K562 (cell line): ENCODE measurements around the gene TNIK. TPM values are rescaled to one million over a fixed set of nuclear protein-coding genes. Genes with fewer than 3 reads are reported as not detected.

ENCODE experiments used
- ATAC-seq: fragments of 200-7000 bp; cut with Tn5 transposase; 3 replicates; pipeline ENCODE4 v1.9.1; 2020; ENCODE audit warnings: moderate library complexity
- BruUV-seq: library from RNA; stranded (reverse); fragments of 400-500 nt; replicated peaks from 2 replicates; lab custom pipeline; 2021; lab: Mats Ljungman, UMichigan
- CTCF ChIA-PET: fragments of 300-600 bp; formaldehyde crosslinking; extraction: SDS; loops from one replicate; lab custom pipeline; 2021; ENCODE audit warnings: low intra/inter-chr PET ratio; lab: Yijun Ruan, JAX
- POLR2A ChIA-PET: fragments of 300-600, 350-650 bp; sonication (Branson Sonifier 250); formaldehyde crosslinking; extraction: SDS; loops from one replicate; lab custom pipeline; 2021; ENCODE audit warnings: antibody characterized with exemption, inconsistent platforms; lab: Yijun Ruan, JAX
- DNase-seq, 4 experiments: peaks; one replicate each; pipeline versions ENCODE4 v3.0.0 to v3.0.0-alpha.2; 2011 to 2018; ENCODE audit warnings: low spot score in 3 of 4, mixed read lengths in 3 of 4; ENCODE audit errors: extremely low read depth in 1 of 4
- FAIRE-seq: peaks from 2 replicates; lab custom pipeline; 2011; peaks lifted over from hg19 to GRCh38; lab: Jason Lieb, UNC
- H2AFZ ChIP-seq: 2 replicates; pipeline ENCODE4 v1.6.0; 2011; ENCODE audit warnings: low read depth, low read length, control low read depth, inconsistent platforms
- H3K27ac ChIP-seq: fragments of 200-600 bp; 3 replicates; pipeline ENCODE4 v1.8.0; 2011; ENCODE audit warnings: low read depth, mild to moderate bottlenecking, control low read depth, inconsistent platforms, low read length, moderate library complexity, mixed read lengths; ENCODE audit errors: extremely low read depth
- H3K27me3 ChIP-seq, 2 experiments: fragments of 300-600 bp in 1 of 2; 2 replicates in 1 of 2; 3 replicates in 1 of 2; pipeline versions ENCODE4 v1.6.0 to v1.8.0; 2011; ENCODE audit warnings: inconsistent platforms in 2 of 2, low read length in 2 of 2, mild to moderate bottlenecking in 1 of 2, mixed read lengths in 1 of 2, moderate library complexity in 1 of 2; ENCODE audit not compliant: control insufficient read depth in 2 of 2, insufficient read depth in 2 of 2
- H3K36me3 ChIP-seq: fragments of 300-600 bp; 3 replicates; pipeline ENCODE4 v1.8.0; 2011; ENCODE audit warnings: mild to moderate bottlenecking, low read length, inconsistent platforms; ENCODE audit not compliant: control insufficient read depth, insufficient read depth
- H3K4me1 ChIP-seq, 2 experiments: fragments of 200-600 bp in 1 of 2; replicated peaks in 1 of 2; 2 replicates in 1 of 2; 3 replicates in 1 of 2; pipeline versions ENCODE4 v1.5.1 to v1.8.0; 2011; ENCODE audit warnings: inconsistent platforms in 2 of 2, low read length in 2 of 2, mild to moderate bottlenecking in 1 of 2, mixed read lengths in 1 of 2, moderate library complexity in 1 of 2; ENCODE audit not compliant: control insufficient read depth in 2 of 2, insufficient read depth in 2 of 2
- H3K4me2 ChIP-seq: 2 replicates; pipeline ENCODE4 v1.6.1; 2011; ENCODE audit warnings: low read length, control low read depth, inconsistent platforms, mixed read lengths; ENCODE audit not compliant: insufficient read depth
- H3K4me3 ChIP-seq: fragments of 200-600 bp; sonication (generic), shearing (Covaris generic); 2 replicates; pipeline ENCODE4 v1.5.1; 2016; ENCODE audit warnings: control low read depth, inconsistent platforms
- H3K79me2 ChIP-seq: fragments of 200-600 bp; 3 replicates; pipeline ENCODE4 v1.8.0; 2011; ENCODE audit warnings: low read length, inconsistent platforms; ENCODE audit not compliant: control insufficient read depth, insufficient read depth
- H3K9ac ChIP-seq, 2 experiments: 2 replicates each; pipeline versions ENCODE4 v1.6.0 to v1.6.1; 2011; ENCODE audit warnings: low read depth in 2 of 2, low read length in 2 of 2, control low read depth in 1 of 2, inconsistent platforms in 1 of 2, mild to moderate bottlenecking in 1 of 2, mixed read lengths in 1 of 2; ENCODE audit not compliant: insufficient read depth in 1 of 2
- H3K9me1 ChIP-seq: one replicate; pipeline ENCODE4 v1.6.0; 2011; ENCODE audit warnings: inconsistent platforms, mild to moderate bottlenecking, low read length, moderate library complexity; ENCODE audit not compliant: control insufficient read depth, insufficient read depth
- H3K9me3 ChIP-seq: replicated peaks from 2 replicates; pipeline ENCODE4 v1.5.1; 2011; ENCODE audit warnings: low read depth, low read length, inconsistent platforms; ENCODE audit not compliant: control insufficient read depth, insufficient read depth
- H4K20me1 ChIP-seq: replicated peaks from 2 replicates; pipeline ENCODE4 v1.6.1; 2011; ENCODE audit warnings: low read length, inconsistent platforms, mixed read lengths; ENCODE audit not compliant: control insufficient read depth, insufficient read depth
- CBFA2T3 ChIP-seq: fragments of 450-650 bp; IDR thresholded peaks from 2 replicates; pipeline ENCODE4 v1.6.1; 2017
- FOSL1 ChIP-seq: fragments of 200-800 bp; sonication (Bioruptor generic); conservative IDR thresholded peaks from 2 replicates; pipeline ENCODE4 v1.6.1; 2016; ENCODE audit warnings: missing genetic modification characterization, missing compliant biosample characterization
- GTF3C2 ChIP-seq: IDR thresholded peaks from 3 replicates; pipeline ENCODE4 v1.6.1; 2011; ENCODE audit warnings: borderline replicate concordance, mild to moderate bottlenecking, moderate library complexity; ENCODE audit not compliant: insufficient read length; ENCODE audit errors: extremely low read depth
- ILK ChIP-seq: fragments of 450-650 bp; IDR thresholded peaks from 2 replicates; pipeline ENCODE4 v1.6.1; 2016; ENCODE audit warnings: missing genetic modification characterization, low read depth, mild to moderate bottlenecking, missing compliant biosample characterization, moderate library complexity, borderline replicate concordance
- KAT8 ChIP-seq: fragments of 450-650 bp; IDR thresholded peaks from 2 replicates; pipeline ENCODE4 v1.6.1; 2016; ENCODE audit warnings: low read depth, mild to moderate bottlenecking
- MAFF ChIP-seq: IDR thresholded peaks from 2 replicates; pipeline ENCODE4 v1.6.1; 2012; ENCODE audit warnings: low read length, improper control_type of control experiment
- MAFK ChIP-seq: IDR thresholded peaks from 2 replicates; pipeline ENCODE4 v1.6.1; 2011; ENCODE audit warnings: low read length, improper control_type of control experiment
- NR2F6 ChIP-seq: fragments of 450-650 bp; formaldehyde crosslinking; IDR thresholded peaks from 2 replicates; pipeline ENCODE4 v1.4.0; 2020; ENCODE audit warnings: mild to moderate bottlenecking
- RBFOX2 ChIP-seq: fragments of 200-400 bp; formaldehyde crosslinking; IDR thresholded peaks from 2 replicates; pipeline ENCODE4 v1.6.1; 2017; ENCODE audit warnings: low read depth, mild to moderate bottlenecking, low read length, moderate library complexity
- ZNF316 ChIP-seq: fragments of 450-650 bp; IDR thresholded peaks from 2 replicates; pipeline ENCODE4 v1.6.1; 2016
- ZNF384 ChIP-seq: IDR thresholded peaks from 2 replicates; pipeline ENCODE4 v1.6.1; 2012; ENCODE audit warnings: low read depth, low read length, improper control_type of control experiment
- WGBS: fragments of 100-300 bp; shearing (Covaris generic); methylation state at CpG from one replicate; pipeline ENCODE4 v1.1.6; 2016; ENCODE audit warnings: low coverage, mixed read lengths; ENCODE audit not compliant: insufficient coverage; ENCODE audit errors: missing lambda C conversion rate; 5-methylcytosine and 5-hydroxymethylcytosine counted together
- in situ Hi-C: fragments of 300-500 bp; cut with MboI; formaldehyde crosslinking; loops from 4 replicates; pipeline ENCODE4 v1.15.0; 2018; ENCODE audit warnings: inconsistent platforms, mixed read lengths
- intact Hi-C: fragments of 100-400 bp; cut with micrococcal nuclease; formaldehyde crosslinking; loops from 2 replicates; pipeline ENCODE4 v1.14.2; 2022
- polyA plus RNA-seq, 8 experiments: library from polyadenylated mRNA; depleted of rRNA in 4 of 8; stranded (reverse) in 5 of 8; unstranded in 3 of 8; fragments of >200 nt; fragmentation: Nextera tagmentation in 2 of 8; fragmentation: Illumina TruSeq in 1 of 8; extraction: Ambion mirVana in 2 of 8; extraction: Trizol in 1 of 8; gene quantifications; 2 replicates each; pipeline versions ENCODE4 v1.2.1 to v1.2.3, GENCODE V29; 2011 to 2014; ENCODE audit warnings: inconsistent platforms in 1 of 8, missing spikeins in 1 of 8
- total RNA-seq, 7 experiments: library from RNA; depleted of rRNA in 6 of 7; stranded (reverse); fragments of >200 nt in 6 of 7; fragmentation: Illumina TruSeq in 2 of 7; extraction: Trizol in 2 of 7; gene quantifications; 2 replicates each; pipeline versions ENCODE4 v1.2.1 to v1.2.3, GENCODE V29; 2011 to 2021; ENCODE audit warnings: low replicate concordance in 1 of 7
- TF ChIP-seq, protein P1 (sequence below): fragments of 250-450 bp; sonication (Bioruptor Pico); IDR thresholded peaks from 2 replicates; pipeline ENCODE4 v1.8.0; 2022; ENCODE audit warnings: inconsistent platforms

TNIK gene
- total and polyA plus RNA-seq, 9 of the 15 experiments (the other 6 are each of a cell fraction or from before 2014, with no cell fraction given), result 6.6 to 39.0 (median 24.7) TPM

- no peaks in the 10 kb centered on the region for H3K9me1 ChIP-seq
- no peak overlapping the region for H3K27ac ChIP-seq
- H3K4me2 ChIP-seq, result no peak overlapping the region
- H2AFZ ChIP-seq, result no peak overlapping the region
- no peaks in the 10 kb centered on the region for H4K20me1 ChIP-seq
- no peak overlapping the region for H3K4me3 ChIP-seq
- peaks cover 7% of the 10 kb centered on the region; the same call in 2 of the 3 replicates for H3K79me2 ChIP-seq
- no TSS peak for BruUV-seq
- FAIRE-seq (no peak), DNase-seq (no peak), ATAC-seq (no peak)
- TF ChIP-seq ILK (tag) (no peak), ZNF384 (peak; percentile 39; the same call in 1 of the 2 replicates)
- intact Hi-C loops (no loop called here), in situ Hi-C loops (no loop called here)
- H3K27me3 ChIP-seq, result no peaks in the 10 kb centered on the region
- H3K36me3 ChIP-seq, result no peaks in the 10 kb centered on the region; the same call in 2 of the 3 replicates
- 68% methylated on average over 6 of the region's 6 CpGs for WGBS
- no peaks in the 10 kb centered on the region; the same call in 1 of the 2 replicates for H3K9me3 ChIP-seq
- POLR2A ChIA-PET, result interaction anchor here (1.0 kb wide), 1 partner anchor 11 kb away, joined by 3 read pairs; no protein-coding TSS in a partner anchor
- no peak overlapping the region for H3K9ac ChIP-seq
- H3K4me1 ChIP-seq, result peaks cover 0 to 3% of the 10 kb centered on the region in 2 experiments; a peak in 1 of 5 replicates
- CTCF ChIA-PET, result no interaction called here
These were observed 148.4 kb downstream of the TNIK start for GRCh38 chr3:171311784-171312183.

- H3K4me1 ChIP-seq, result no peaks in the 10 kb centered on the region
- no peaks in the 10 kb centered on the region for H3K9me1 ChIP-seq
- intact Hi-C loops (no loop called here), in situ Hi-C loops (no loop called here)
- peak; percentile 19 for FAIRE-seq
- H3K79me2 ChIP-seq, result peaks cover 13% of the 10 kb centered on the region
- H4K20me1 ChIP-seq, result no peaks in the 10 kb centered on the region
- ChIA-PET CTCF (no interaction called here), POLR2A (interaction anchor here (0.9 to 1.1 kb wide), 4 partner anchors 10 to 28 kb away, joined by 3 to 5 read pairs (median 3); no protein-coding TSS in a partner anchor)
- H3K36me3 ChIP-seq, result no peaks in the 10 kb centered on the region
- no TSS peak for BruUV-seq
- H3K4me3 ChIP-seq, result no peak overlapping the region
- H2AFZ ChIP-seq, result no peak overlapping the region
- H3K27ac ChIP-seq, result no peak overlapping the region
- no peaks in the 10 kb centered on the region for H3K9me3 ChIP-seq
- H3K4me2 ChIP-seq, result no peak overlapping the region
- peak in 1 of 4 experiments; percentile 40 for DNase-seq
- H3K27me3 ChIP-seq, result no peaks in the 10 kb centered on the region
- ATAC-seq, result peak; percentile 75
- H3K9ac ChIP-seq, result no peak overlapping the region
- peak; percentile 40; the same call in 1 of the 2 replicates for TF ChIP-seq MAFK
- TF ChIP-seq GTF3C2, result no peak
- 0 out of 2 replicates have a peak, but pooled peaks have one; percentile 18 for TF ChIP-seq MAFF
- TF ChIP-seq CBFA2T3, result peak; percentile 45; the same call in 1 of the 2 replicates
- peak; percentile 71 for TF ChIP-seq FOSL1 (tag)
- no peak for TF ChIP-seq RBFOX2
- TF ChIP-seq KAT8, result no peak
- TF ChIP-seq, protein P1, sequence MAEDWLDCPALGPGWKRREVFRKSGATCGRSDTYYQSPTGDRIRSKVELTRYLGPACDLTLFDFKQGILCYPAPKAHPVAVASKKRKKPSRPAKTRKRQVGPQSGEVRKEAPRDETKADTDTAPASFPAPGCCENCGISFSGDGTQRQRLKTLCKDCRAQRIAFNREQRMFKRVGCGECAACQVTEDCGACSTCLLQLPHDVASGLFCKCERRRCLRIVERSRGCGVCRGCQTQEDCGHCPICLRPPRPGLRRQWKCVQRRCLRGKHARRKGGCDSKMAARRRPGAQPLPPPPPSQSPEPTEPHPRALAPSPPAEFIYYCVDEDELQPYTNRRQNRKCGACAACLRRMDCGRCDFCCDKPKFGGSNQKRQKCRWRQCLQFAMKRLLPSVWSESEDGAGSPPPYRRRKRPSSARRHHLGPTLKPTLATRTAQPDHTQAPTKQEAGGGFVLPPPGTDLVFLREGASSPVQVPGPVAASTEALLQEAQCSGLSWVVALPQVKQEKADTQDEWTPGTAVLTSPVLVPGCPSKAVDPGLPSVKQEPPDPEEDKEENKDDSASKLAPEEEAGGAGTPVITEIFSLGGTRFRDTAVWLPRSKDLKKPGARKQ, result no peak
- no peak for TF ChIP-seq NR2F6
- TF ChIP-seq ZNF316, result peak; percentile 57; the same call in 1 of the 2 replicates
These were observed 150.3 kb downstream of the TNIK start for GRCh38 chr3:171309906-171310359.
